Spinal cord (tissue), 10 donors: Measurements from ENCODE around the gene GRM8. TPM values are rescaled to one million over a fixed set of nuclear protein-coding genes. Genes with fewer than 3 reads are reported as not detected.

Experiments used
- DNase-seq, 6 donors: peaks; one replicate each; pipeline versions ENCODE4 v3.0.0 to v3.0.0-alpha.2; 2013 to 2015; ENCODE audit warnings: low spot score in 6 of 6, low read depth in 4 of 6
- H3K27ac ChIP-seq: one replicate; pipeline ENCODE4 v1.5.1; 2013; ENCODE audit warnings: low read depth, low read length, control low read depth
- H3K27me3 ChIP-seq: one replicate; pipeline ENCODE4 v1.6.1; 2013; ENCODE audit warnings: low read length; ENCODE audit not compliant: control insufficient read depth, insufficient read depth
- H3K36me3 ChIP-seq: one replicate; pipeline ENCODE4 v1.6.1; 2013; ENCODE audit warnings: low read length; ENCODE audit not compliant: control insufficient read depth, insufficient read depth
- H3K4me1 ChIP-seq: one replicate; pipeline ENCODE4 v1.6.1; 2013; ENCODE audit warnings: low read length; ENCODE audit not compliant: control insufficient read depth, insufficient read depth
- H3K4me3 ChIP-seq: one replicate; pipeline ENCODE4 v1.5.1; 2013; ENCODE audit warnings: low read depth, low read length, control low read depth
- H3K9me3 ChIP-seq: one replicate; pipeline ENCODE4 v1.6.1; 2013; ENCODE audit warnings: low read length; ENCODE audit not compliant: control insufficient read depth, insufficient read depth
- WGBS: methylation state at CpG from one replicate; pipeline ENCODE4 v1.1.5; 2013; ENCODE audit warnings: missing lambda C conversion rate; ENCODE audit not compliant: insufficient coverage; 5-methylcytosine and 5-hydroxymethylcytosine counted together
- polyA plus RNA-seq, 2 donors: library from polyadenylated mRNA; unstranded; fragments of 120-200 nt; gene quantifications; one replicate each; pipeline ENCODE4 v1.2.1, GENCODE V29; 2013; ENCODE audit not compliant: insufficient read length in 2 of 2
- total RNA-seq, 2 donors: library from RNA; depleted of rRNA in 1 of 2; stranded (reverse); fragments of 120-200 nt in 1 of 2; fragments of >200 nt in 1 of 2; gene quantifications; one replicate each; pipeline versions ENCODE4 v1.2.3 to v1.2.4, GENCODE V29; 2013 to 2014
- donor health status: healthy.

Gene GRM8
- total and polyA plus RNA-seq, 4 donors, result 15.6 to 26.1 (median 20.7) TPM

DNA sequence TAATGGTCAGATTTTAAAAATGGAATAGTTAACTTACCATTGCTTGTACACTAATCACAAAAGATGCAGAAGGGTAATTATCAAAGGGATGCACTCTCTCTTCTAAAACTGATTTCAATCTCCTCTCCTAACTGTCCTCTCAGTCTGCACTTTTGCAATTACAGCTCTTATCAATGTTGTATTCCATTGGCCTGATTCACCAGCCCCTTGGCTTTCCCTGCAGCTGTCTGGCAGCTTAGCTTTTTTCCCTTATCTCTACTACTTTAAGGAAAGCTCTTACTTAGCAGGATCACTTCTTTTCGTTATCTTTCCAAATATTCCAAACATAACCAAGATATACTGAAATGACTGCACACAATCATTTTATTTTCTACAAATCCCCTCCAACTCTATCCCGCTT, 448.8 kb downstream of the GRM8 start:
- H3K27ac ChIP-seq, result no peak overlapping the region
- H3K27me3 ChIP-seq, result no peaks in the 10 kb centered on the region
- H3K4me3 ChIP-seq, result no peak overlapping the region
- no peaks in the 10 kb centered on the region for H3K4me1 ChIP-seq
- H3K9me3 ChIP-seq, result no peaks in the 10 kb centered on the region
- H3K36me3 ChIP-seq, result no peaks in the 10 kb centered on the region
- WGBS, result 83% methylated on average over 2 of the region's 2 CpGs
- no peak for DNase-seq

DNA sequence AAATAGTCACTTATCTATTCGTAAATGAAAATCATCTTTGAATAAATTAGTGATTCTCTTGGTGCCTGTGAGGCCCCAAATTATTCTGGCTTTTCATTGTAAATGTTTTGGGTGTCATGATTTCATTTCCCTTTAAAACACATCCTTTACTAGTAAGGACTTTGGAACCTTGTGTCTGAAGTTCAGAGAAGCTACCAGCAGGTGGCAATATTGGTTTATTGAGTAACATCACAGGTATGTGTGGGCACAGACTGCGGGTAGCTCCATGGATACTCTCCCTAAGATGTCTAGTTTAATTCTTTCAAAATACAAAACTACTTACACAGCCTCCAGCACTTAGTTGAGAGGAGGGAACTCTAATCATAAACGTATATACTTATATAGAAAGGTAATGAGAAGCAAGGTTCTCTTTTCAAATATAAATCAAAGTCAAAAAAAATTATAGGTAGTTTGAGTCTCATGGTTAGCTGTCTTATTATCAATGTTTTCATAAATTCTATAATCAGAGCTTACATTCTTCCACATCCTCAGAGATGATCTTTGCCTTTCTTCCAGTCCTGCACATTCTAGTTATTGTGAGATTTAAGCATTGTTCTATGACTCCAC, 449.6 kb downstream of the GRM8 start:
- Histone ChIP-seq H3K4me1 (no peaks in the 10 kb centered on the region), H3K27me3 (no peaks in the 10 kb centered on the region), H3K9me3 (no peaks in the 10 kb centered on the region), H3K27ac (no peak overlapping the region), H3K4me3 (no peak overlapping the region), H3K36me3 (no peaks in the 10 kb centered on the region)
- no CpG with 5 or more reads among the region's 3 CpGs for WGBS
- DNase-seq, result peak in 3 of 6 donors; percentile 17 to 73 (median 66)

DNA sequence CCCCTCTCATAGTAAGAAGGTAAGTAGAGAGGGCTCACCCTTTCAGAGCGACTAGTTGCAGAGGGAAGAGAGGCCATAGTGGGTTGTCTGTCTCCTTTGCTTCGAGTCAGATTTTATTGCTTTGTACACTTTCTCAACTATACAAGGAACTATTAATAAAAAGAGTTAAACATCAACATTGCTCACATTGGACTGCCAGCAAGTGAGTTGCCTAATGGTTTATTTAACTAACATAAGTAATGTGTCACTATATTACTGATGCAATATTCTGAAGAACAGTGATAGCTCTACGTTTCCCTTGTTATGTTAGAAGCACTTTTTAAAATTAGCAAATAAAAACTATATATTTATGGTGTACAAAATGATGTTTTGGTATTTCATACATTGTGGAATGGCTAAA, 451.0 kb downstream of the GRM8 start:
- WGBS, result no CpG with 5 or more reads among the region's 3 CpGs
- Histone ChIP-seq H3K36me3 (no peaks in the 10 kb centered on the region), H3K27ac (no peak overlapping the region), H3K9me3 (no peaks in the 10 kb centered on the region), H3K27me3 (no peaks in the 10 kb centered on the region), H3K4me1 (no peaks in the 10 kb centered on the region), H3K4me3 (no peak overlapping the region)
- no peak for DNase-seq

DNA sequence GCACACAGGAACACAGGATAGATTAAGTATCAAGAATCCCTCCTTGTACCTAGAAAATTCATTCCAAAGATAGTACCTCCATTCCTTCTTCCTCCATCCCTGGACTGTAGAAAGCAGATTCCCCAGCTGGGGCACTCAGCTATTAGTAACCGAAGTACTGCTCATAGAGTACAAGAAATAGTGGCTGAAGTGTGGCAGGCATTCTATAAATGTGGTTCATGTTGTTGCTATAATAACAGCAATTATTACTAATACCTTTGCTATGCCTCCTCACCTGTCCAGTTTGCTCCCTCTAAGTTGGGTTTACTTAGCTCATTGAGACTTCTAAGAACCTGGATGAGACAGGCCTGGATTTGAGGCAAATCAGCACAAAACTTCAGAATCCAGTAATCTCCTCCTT, 453.2 kb downstream of the GRM8 start:
- H3K4me1 ChIP-seq, result no peaks in the 10 kb centered on the region
- DNase-seq, result no peak

DNA sequence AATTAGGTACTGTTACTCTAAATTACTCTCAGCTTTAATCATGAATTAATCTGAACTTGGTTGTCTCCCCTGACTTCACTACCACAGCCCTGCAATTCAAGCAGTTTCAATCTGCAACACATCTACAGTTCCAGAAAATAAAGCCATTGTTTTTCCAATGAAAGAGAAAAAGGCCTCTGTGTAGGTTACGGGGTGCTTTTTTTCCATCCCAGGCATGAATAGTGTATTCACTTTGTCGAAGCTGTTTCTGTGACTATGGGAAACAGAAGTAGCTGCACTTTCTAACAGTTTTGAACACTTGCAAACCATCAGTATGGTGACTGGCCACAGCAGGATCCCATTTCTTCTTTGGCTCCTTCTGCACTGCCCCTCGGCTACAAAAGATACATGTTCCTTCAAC, 460.2 kb downstream of the GRM8 start:
- no peaks in the 10 kb centered on the region for H3K9me3 ChIP-seq
- no peak overlapping the region for H3K4me3 ChIP-seq
- peak overlapping the region; percentile 75 for H3K27ac ChIP-seq
- no peaks in the 10 kb centered on the region for H3K4me1 ChIP-seq
- WGBS, result 18% methylated on average over 2 of the region's 3 CpGs
- H3K36me3 ChIP-seq, result no peaks in the 10 kb centered on the region
- peak in 3 of 6 donors; percentile 15 to 55 (median 43) for DNase-seq
- no peaks in the 10 kb centered on the region for H3K27me3 ChIP-seq

More for the DNA sequence above, 453.2 kb downstream of the GRM8 start:
- Histone ChIP-seq H3K36me3 (no peaks in the 10 kb centered on the region), H3K4me3 (no peak overlapping the region), H3K9me3 (no peaks in the 10 kb centered on the region), H3K27ac (no peak overlapping the region), H3K27me3 (no peaks in the 10 kb centered on the region)
- WGBS, result no CpG with 5 or more reads among the region's 1 CpG

DNA sequence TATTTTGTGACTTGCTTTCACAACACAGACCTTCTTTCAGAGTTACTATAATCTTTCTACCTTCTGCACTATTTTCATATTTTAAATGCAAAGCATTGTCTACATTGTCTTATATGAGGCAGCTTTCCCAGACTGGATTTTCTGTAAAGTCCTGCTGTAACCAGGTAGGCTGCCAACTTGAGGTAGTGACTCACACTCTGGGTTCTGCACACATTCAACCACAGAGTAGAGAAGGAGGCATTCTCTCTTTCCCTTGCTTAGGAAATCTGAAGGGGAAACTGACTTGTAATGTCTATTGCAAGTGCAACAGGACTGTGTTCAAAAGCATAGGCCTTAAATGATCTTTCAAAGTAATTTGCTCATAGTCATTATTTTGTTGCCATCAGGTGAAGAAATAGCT, 461.4 kb downstream of the GRM8 start:
- H3K36me3 ChIP-seq, result no peaks in the 10 kb centered on the region
- H3K27ac ChIP-seq, result no peak overlapping the region
- H3K27me3 ChIP-seq, result no peaks in the 10 kb centered on the region
- H3K9me3 ChIP-seq, result no peaks in the 10 kb centered on the region
- no peak overlapping the region for H3K4me3 ChIP-seq
- no peaks in the 10 kb centered on the region for H3K4me1 ChIP-seq
- no peak for DNase-seq

DNA sequence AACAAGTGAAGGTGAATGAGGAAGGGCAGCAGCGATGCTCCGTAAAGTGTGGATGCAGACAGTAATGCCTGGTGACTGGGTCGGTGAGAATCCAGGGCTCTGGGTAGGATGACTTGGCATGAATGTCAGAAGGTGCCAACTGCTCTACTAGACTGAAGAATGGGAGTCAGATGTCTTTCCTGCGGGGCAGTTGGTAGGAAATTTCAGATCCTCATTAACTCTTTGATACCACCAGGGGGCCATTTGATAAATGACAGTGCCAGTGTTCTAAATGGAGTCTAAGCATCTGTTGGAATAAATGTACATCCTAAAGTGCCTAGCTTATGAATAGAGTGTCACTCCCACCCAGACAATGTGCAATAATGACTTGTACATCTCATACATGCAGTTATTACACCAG, 462.0 kb downstream of the GRM8 start:
- no peak overlapping the region for H3K27ac ChIP-seq
- H3K4me1 ChIP-seq, result no peaks in the 10 kb centered on the region
- peak in 2 of 6 donors; percentile 1 to 24 for DNase-seq
- no peaks in the 10 kb centered on the region for H3K9me3 ChIP-seq
- WGBS, result 79% methylated on average over 3 of the region's 4 CpGs
- no peaks in the 10 kb centered on the region for H3K27me3 ChIP-seq
- no peak overlapping the region for H3K4me3 ChIP-seq
- H3K36me3 ChIP-seq, result no peaks in the 10 kb centered on the region

DNA sequence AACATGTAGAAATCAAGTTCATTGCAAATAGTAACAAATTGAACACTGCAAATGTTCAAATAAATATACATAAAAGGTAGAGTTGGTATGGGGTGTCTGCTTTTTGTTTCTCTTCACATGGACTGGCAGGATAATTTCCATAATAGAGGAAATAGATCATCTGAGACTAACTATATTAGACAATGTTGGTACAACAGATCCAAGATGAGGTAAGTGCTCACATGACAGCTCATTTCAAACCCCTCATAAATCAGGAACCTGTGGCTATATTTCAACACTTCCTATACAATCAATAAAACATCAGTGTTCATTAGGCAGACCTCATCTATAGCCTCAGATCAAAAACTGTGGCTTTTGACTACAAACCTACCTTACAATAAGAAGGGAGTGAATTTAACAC, 469.1 kb downstream of the GRM8 start:
- no peak overlapping the region for H3K4me3 ChIP-seq
- no peaks in the 10 kb centered on the region for H3K36me3 ChIP-seq
- H3K4me1 ChIP-seq, result no peaks in the 10 kb centered on the region
- no peak overlapping the region for H3K27ac ChIP-seq
- H3K9me3 ChIP-seq, result no peaks in the 10 kb centered on the region
- no peak for DNase-seq
- H3K27me3 ChIP-seq, result no peaks in the 10 kb centered on the region

DNA sequence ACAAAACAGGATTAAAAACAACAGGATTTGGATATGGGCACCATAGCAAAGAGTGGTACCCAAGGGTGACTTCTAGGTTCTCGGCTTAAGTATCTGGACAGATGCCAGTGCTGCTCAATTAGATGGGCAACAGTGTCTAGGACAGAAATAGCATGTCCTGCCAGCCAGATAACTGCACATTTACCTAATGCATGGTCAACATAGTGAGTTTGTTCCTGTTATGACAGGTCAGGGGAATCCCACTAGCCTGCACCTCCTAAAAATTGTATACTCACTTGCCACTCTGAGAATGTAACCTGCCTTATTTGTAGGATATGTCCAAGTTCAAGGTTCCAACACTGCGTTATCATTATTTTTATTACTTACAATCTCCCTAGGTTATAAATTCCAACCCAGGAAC, 471.7 kb downstream of the GRM8 start:
- Histone ChIP-seq H3K4me1 (no peaks in the 10 kb centered on the region), H3K9me3 (no peaks in the 10 kb centered on the region), H3K36me3 (no peaks in the 10 kb centered on the region), H3K27ac (no peak overlapping the region), H3K27me3 (no peaks in the 10 kb centered on the region), H3K4me3 (no peak overlapping the region)
- WGBS, result 100% methylated on average over 2 of the region's 2 CpGs
- DNase-seq, result no peak

DNA sequence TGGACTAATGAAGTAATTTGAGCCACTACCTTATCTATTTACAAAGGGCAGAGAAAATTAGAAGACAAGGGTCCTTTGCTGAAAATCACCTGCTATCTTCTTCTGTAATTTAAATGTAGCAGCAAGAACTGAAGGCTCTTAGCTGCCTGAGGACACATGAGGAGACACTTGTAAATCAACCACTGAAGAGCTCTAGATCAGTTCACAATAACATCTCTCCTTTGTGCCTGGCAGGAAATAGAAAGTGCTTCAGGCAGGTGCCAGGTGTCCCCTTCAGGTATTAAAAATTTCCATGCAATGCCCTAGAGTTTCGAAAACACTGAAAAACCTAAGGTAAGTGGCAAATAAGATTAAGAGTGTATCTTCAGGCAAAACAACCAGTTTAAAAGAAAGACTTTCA, 474.6 kb downstream of the GRM8 start:
- H3K4me3 ChIP-seq, result no peak overlapping the region
- no peaks in the 10 kb centered on the region for H3K4me1 ChIP-seq
- no peaks in the 10 kb centered on the region for H3K36me3 ChIP-seq
- no peaks in the 10 kb centered on the region for H3K9me3 ChIP-seq
- no peak overlapping the region for H3K27ac ChIP-seq
- no peaks in the 10 kb centered on the region for H3K27me3 ChIP-seq
- WGBS, result no CpG with 5 or more reads among the region's 1 CpG
- no peak for DNase-seq
